MM.1S (cell line): ENCODE measurements around the gene SLC16A1.

Experiments used
- DNase-seq: peaks from one replicate; pipeline ENCODE4 v3.0.0-alpha.2; 2015
- H2AFZ ChIP-seq: fragments of 300-600 bp; sonication (generic); 2 replicates; pipeline ENCODE4 v1.6.0; 2016; ENCODE audit warnings: antibody characterized with exemption, low read length
- H3F3A ChIP-seq: fragments of 300-600 bp; sonication (generic); 2 replicates; pipeline ENCODE4 v1.6.1; 2016; ENCODE audit warnings: mild to moderate bottlenecking, antibody characterized with exemption, low read length, moderate library complexity, mixed read lengths; ENCODE audit not compliant: insufficient read depth
- H3K27ac ChIP-seq: fragments of 300-600 bp; sonication (generic); 2 replicates; pipeline ENCODE4 v1.5.1; 2016; ENCODE audit warnings: mild to moderate bottlenecking, low read length
- H3K27me3 ChIP-seq: fragments of 300-600 bp; sonication (generic); replicated peaks from 2 replicates; pipeline ENCODE4 v1.6.0; 2016; ENCODE audit warnings: low read length; ENCODE audit not compliant: insufficient read depth
- H3K36me3 ChIP-seq: fragments of 300-600 bp; sonication (generic); replicated peaks from 2 replicates; pipeline ENCODE4 v1.6.1; 2016; ENCODE audit warnings: mild to moderate bottlenecking, low read length, mixed read lengths; ENCODE audit not compliant: insufficient read depth
- H3K4me1 ChIP-seq: fragments of 300-600 bp; sonication (generic); 2 replicates; pipeline ENCODE4 v1.6.1; 2016; ENCODE audit warnings: low read length, mixed read lengths
- H3K4me2 ChIP-seq: fragments of 300-600 bp; sonication (generic); 2 replicates; pipeline ENCODE4 v1.6.0; 2016; ENCODE audit warnings: low read depth, low read length
- H3K4me3 ChIP-seq: fragments of 300-600 bp; sonication (generic); 2 replicates; pipeline ENCODE4 v1.5.1; 2016; ENCODE audit warnings: low read length, mixed read lengths
- H3K79me2 ChIP-seq: fragments of 300-600 bp; sonication (generic); 2 replicates; pipeline ENCODE4 v1.6.1; 2016; ENCODE audit warnings: mixed run types, low read length, mixed read lengths
- H3K9ac ChIP-seq: fragments of 300-600 bp; sonication (generic); 2 replicates; pipeline ENCODE4 v1.6.1; 2016; ENCODE audit warnings: low read length, mixed read lengths
- H3K9me2 ChIP-seq: fragments of 300-600 bp; sonication (generic); replicated peaks from 2 replicates; pipeline ENCODE4 v1.6.1; 2016; ENCODE audit warnings: mild to moderate bottlenecking, low read length, mixed read lengths; ENCODE audit not compliant: insufficient read depth
- H3K9me3 ChIP-seq: fragments of 300-600 bp; sonication (generic); replicated peaks from 2 replicates; pipeline ENCODE4 v1.6.1; 2016; ENCODE audit warnings: mild to moderate bottlenecking, low read length, mixed read lengths; ENCODE audit not compliant: insufficient read depth
- H4K20me1 ChIP-seq: fragments of 300-600 bp; sonication (generic); 2 replicates; pipeline ENCODE4 v1.6.1; 2016; ENCODE audit warnings: mild to moderate bottlenecking, low read length, moderate library complexity, mixed read lengths; ENCODE audit not compliant: insufficient read depth
- EZH2 ChIP-seq: fragments of 300-600 bp; sonication (generic); optimal IDR thresholded peaks from 2 replicates; pipeline ENCODE3; 2017; ENCODE audit warnings: low read depth, mild to moderate bottlenecking, antibody characterized with exemption, low read length, mixed read lengths
- EZH2phosphoT487 ChIP-seq: fragments of 300-600 bp; sonication (generic); IDR thresholded peaks from 2 replicates; pipeline ENCODE4 v1.6.1; 2018; ENCODE audit warnings: antibody characterized with exemption, low read length
- TF ChIP-seq, protein P1 (sequence below): fragments of 300-600 bp; sonication (generic); IDR thresholded peaks from 2 replicates; pipeline ENCODE4 v1.5.1; 2016; ENCODE audit warnings: antibody characterized with exemption, low read length, mixed read lengths

Gene SLC16A1

DNA sequence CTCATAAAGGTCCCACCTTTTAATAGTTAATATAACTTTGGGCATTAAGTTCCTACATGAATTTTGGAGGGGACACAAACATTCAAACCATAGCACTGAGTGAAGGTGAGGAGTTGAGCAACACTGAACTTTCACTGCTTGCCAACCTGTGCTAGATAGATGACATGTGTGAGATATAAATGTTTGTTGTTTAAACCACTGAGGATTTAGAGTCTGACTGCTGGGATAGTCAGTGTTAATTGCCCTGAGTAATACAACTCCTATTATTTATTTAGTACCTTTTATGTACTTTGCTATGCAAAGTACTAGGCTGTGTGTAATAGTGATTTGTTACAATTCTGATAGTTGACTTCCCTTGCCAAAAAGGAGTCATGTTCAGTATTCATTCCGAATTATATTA, 32.4 kb upstream of the SLC16A1 start:
- H3K4me1 ChIP-seq, result no peaks in the 10 kb centered on the region
- no peak overlapping the region for H3K4me2 ChIP-seq
- no peak for TF ChIP-seq EZH2
- TF ChIP-seq, protein P1, sequence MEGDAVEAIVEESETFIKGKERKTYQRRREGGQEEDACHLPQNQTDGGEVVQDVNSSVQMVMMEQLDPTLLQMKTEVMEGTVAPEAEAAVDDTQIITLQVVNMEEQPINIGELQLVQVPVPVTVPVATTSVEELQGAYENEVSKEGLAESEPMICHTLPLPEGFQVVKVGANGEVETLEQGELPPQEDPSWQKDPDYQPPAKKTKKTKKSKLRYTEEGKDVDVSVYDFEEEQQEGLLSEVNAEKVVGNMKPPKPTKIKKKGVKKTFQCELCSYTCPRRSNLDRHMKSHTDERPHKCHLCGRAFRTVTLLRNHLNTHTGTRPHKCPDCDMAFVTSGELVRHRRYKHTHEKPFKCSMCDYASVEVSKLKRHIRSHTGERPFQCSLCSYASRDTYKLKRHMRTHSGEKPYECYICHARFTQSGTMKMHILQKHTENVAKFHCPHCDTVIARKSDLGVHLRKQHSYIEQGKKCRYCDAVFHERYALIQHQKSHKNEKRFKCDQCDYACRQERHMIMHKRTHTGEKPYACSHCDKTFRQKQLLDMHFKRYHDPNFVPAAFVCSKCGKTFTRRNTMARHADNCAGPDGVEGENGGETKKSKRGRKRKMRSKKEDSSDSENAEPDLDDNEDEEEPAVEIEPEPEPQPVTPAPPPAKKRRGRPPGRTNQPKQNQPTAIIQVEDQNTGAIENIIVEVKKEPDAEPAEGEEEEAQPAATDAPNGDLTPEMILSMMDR, result no peak
- no peak for TF ChIP-seq EZH2phosphoT487

DNA sequence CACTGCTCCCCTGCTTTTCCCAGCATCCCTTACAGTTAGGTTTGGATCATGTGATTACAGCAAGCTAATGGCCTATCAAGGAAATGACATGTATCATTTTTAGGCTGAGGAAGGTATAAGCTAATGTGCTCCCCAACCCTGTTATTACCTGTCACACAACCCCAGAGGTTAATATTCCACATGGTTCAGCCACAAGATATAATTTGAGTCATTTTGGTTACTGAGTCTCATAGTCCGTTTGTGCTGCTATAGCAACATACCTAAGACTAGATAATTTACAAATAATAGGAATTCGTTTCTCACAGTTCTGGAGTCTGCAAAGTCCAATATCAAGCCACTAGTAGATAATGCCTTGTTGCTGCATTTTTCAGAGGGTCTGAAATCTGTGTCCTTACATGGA, 29.1 kb upstream of the SLC16A1 start:
- no peaks in the 10 kb centered on the region for H3K27me3 ChIP-seq
- no peaks in the 10 kb centered on the region for H3K9me3 ChIP-seq
- no peaks in the 10 kb centered on the region for H3K4me1 ChIP-seq
- H4K20me1 ChIP-seq, result no peaks in the 10 kb centered on the region
- H3K4me3 ChIP-seq, result no peak overlapping the region
- H3F3A ChIP-seq, result no peaks in the 10 kb centered on the region
- H3K79me2 ChIP-seq, result no peaks in the 10 kb centered on the region
- TF ChIP-seq EZH2 (no peak), EZH2phosphoT487 (no peak)
- TF ChIP-seq, protein P1, result no peak
- H2AFZ ChIP-seq, result no peak overlapping the region
- H3K9me2 ChIP-seq, result no peaks in the 10 kb centered on the region
- H3K9ac ChIP-seq, result no peak overlapping the region
- DNase-seq, result no peak
- no peak overlapping the region for H3K4me2 ChIP-seq
- no peaks in the 10 kb centered on the region for H3K36me3 ChIP-seq
- H3K27ac ChIP-seq, result no peak overlapping the region

More for the DNA sequence above, 32.4 kb upstream of the SLC16A1 start:
- Histone ChIP-seq H3K9ac (no peak overlapping the region), H3K9me3 (no peaks in the 10 kb centered on the region), H3K27ac (no peak overlapping the region), H3K4me3 (no peak overlapping the region), H3K27me3 (no peaks in the 10 kb centered on the region), H2AFZ (no peak overlapping the region), H3K9me2 (no peaks in the 10 kb centered on the region), H3F3A (no peaks in the 10 kb centered on the region), H3K36me3 (no peaks in the 10 kb centered on the region), H4K20me1 (no peaks in the 10 kb centered on the region), H3K79me2 (no peaks in the 10 kb centered on the region)
- DNase-seq, result no peak

DNA sequence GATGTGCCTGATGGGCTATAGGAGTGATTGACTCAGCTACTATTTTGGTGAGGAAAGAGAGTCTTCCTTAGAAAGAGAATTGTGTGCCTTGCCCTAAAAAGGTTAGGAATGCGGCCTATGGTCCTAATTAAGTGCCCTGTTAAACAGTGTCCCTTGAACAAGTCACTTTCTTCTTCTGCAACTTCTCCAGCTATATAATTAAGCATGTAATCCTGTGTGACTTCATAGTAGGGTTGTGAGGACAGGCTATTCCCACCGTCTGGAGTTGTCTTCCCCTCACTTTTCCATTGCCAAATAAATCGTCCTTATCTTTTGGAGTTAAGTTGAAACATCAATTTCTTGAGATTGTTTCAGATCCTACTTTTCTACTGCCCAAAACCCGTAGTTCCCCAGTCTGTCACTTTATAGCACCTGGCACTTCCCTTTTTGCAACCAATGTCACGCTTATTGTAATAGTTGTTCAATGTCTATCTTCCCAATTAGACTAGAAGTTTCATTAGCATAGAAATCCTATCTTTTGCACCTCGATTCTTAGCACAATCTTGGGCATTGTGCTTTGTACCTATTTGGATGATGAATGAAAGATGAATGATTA, 27.6 kb upstream of the SLC16A1 start:
- TF ChIP-seq, protein P1, result no peak
- no peak for TF ChIP-seq EZH2phosphoT487
- TF ChIP-seq EZH2, result no peak
- Histone ChIP-seq H3F3A (no peaks in the 10 kb centered on the region), H3K9me2 (no peaks in the 10 kb centered on the region), H3K9me3 (no peaks in the 10 kb centered on the region), H3K4me3 (no peak overlapping the region), H3K27me3 (no peaks in the 10 kb centered on the region), H3K36me3 (no peaks in the 10 kb centered on the region), H3K9ac (no peak overlapping the region), H3K27ac (no peak overlapping the region), H4K20me1 (no peaks in the 10 kb centered on the region), H2AFZ (no peak overlapping the region), H3K4me2 (no peak overlapping the region), H3K4me1 (no peaks in the 10 kb centered on the region), H3K79me2 (no peaks in the 10 kb centered on the region)
- DNase-seq, result no peak
